Neural cell (in vitro differentiated cells): ENCODE data around the gene PHB1. TPM values are rescaled to one million over a fixed set of nuclear protein-coding genes. Genes with fewer than 3 reads are reported as not detected.
"Not testable (repeated sequence)": the region's sequence is repeated elsewhere in the genome, so short reads cannot be mapped to it uniquely, and the experiment has no call there.

ENCODE experiments used
- H2AFZ ChIP-seq: fragments of 200-600, 300-800 bp; sonication (generic), shearing (Covaris generic); 2 replicates; pipeline ENCODE4 v1.6.0; 2014; ENCODE audit warnings: low read depth, mild to moderate bottlenecking, antibody characterized with exemption, low read length, moderate library complexity
- H3F3A ChIP-seq: fragments of 200-600 bp; shearing (Covaris generic); 2 replicates; pipeline ENCODE4 v1.6.1; 2016; ENCODE audit warnings: mild to moderate bottlenecking, moderate library complexity, mixed read lengths, antibody characterized with exemption, low read length; ENCODE audit not compliant: insufficient read depth, poor library complexity, severe bottlenecking
- H3K27ac ChIP-seq: fragments of 200-600, 300-800 bp; sonication (generic), shearing (Covaris generic); 2 replicates; pipeline ENCODE4 v1.5.1; 2014; ENCODE audit warnings: mild to moderate bottlenecking, low read length, moderate library complexity
- H3K27me3 ChIP-seq: fragments of 300-800, 200-600 bp; sonication (generic), shearing (Covaris generic); 2 replicates; pipeline ENCODE4 v1.6.0; 2014; ENCODE audit warnings: mild to moderate bottlenecking, low read depth, low read length, moderate library complexity; ENCODE audit not compliant: insufficient read depth
- H3K36me3 ChIP-seq: fragments of 300-800, 200-600 bp; sonication (generic), shearing (Covaris generic); 2 replicates; pipeline ENCODE4 v1.5.1; 2014; ENCODE audit warnings: mild to moderate bottlenecking, antibody characterized with exemption, low read length, moderate library complexity; ENCODE audit not compliant: insufficient read depth
- H3K4me2 ChIP-seq: fragments of 300-800, 200-600 bp; sonication (generic), shearing (Covaris generic); 2 replicates; pipeline ENCODE4 v1.6.0; 2014; ENCODE audit warnings: mild to moderate bottlenecking, low read length
- H3K4me3 ChIP-seq: fragments of 300-800, 200-600 bp; sonication (generic), shearing (Covaris generic); 2 replicates; pipeline ENCODE4 v1.5.1; 2014; ENCODE audit warnings: mild to moderate bottlenecking, low read length, moderate library complexity
- H3K79me2 ChIP-seq: fragments of 200-600 bp; shearing (Covaris generic); replicated peaks from 2 replicates; pipeline ENCODE4 v1.6.0; 2014; ENCODE audit warnings: mild to moderate bottlenecking, low read length, moderate library complexity; ENCODE audit not compliant: insufficient read depth
- H3K9ac ChIP-seq: fragments of 300-800, 200-600 bp; sonication (generic), shearing (Covaris generic); 2 replicates; pipeline ENCODE4 v1.6.1; 2016; ENCODE audit warnings: mild to moderate bottlenecking, low read length, mixed read lengths
- H3K9me2 ChIP-seq: fragments of 200-600 bp; shearing (Covaris generic); 2 replicates; pipeline ENCODE4 v1.6.1; 2016; ENCODE audit warnings: mild to moderate bottlenecking, low read length, mixed read lengths; ENCODE audit not compliant: insufficient read depth
- H3K9me3 ChIP-seq: fragments of 200-600, 300-800 bp; sonication (generic), shearing (Covaris generic); 2 replicates; pipeline ENCODE4 v1.6.1; 2016; ENCODE audit warnings: mild to moderate bottlenecking, mixed run types, low read length, moderate library complexity, mixed read lengths
- H4K20me1 ChIP-seq: fragments of 200-600 bp; shearing (Covaris generic); 2 replicates; pipeline ENCODE4 v1.6.1; 2016; ENCODE audit warnings: mild to moderate bottlenecking, mixed run types; ENCODE audit not compliant: insufficient read depth
- CTCF ChIP-seq: fragments of 450-650 bp; IDR thresholded peaks from 2 replicates; pipeline ENCODE4 v1.5.1; 2014; ENCODE audit warnings: antibody characterized with exemption, mild to moderate bottlenecking, moderate library complexity; ENCODE audit not compliant: poor library complexity, severe bottlenecking
- EP300 ChIP-seq: fragments of 450-650 bp; conservative IDR thresholded peaks from 2 replicates; pipeline ENCODE4 v1.6.1; 2014; ENCODE audit warnings: antibody characterized with exemption, mild to moderate bottlenecking, moderate library complexity; ENCODE audit not compliant: poor library complexity, severe bottlenecking
- EZH2 ChIP-seq: fragments of 200-600, 300-800 bp; shearing (Covaris generic), sonication (generic); IDR thresholded peaks from 2 replicates; pipeline ENCODE4 v1.6.1; 2014; ENCODE audit warnings: antibody characterized with exemption, low read length, borderline replicate concordance, mild to moderate bottlenecking; ENCODE audit not compliant: insufficient read depth, poor library complexity, severe bottlenecking
- MXI1 ChIP-seq: fragments of 450-650 bp; conservative IDR thresholded peaks from 2 replicates; pipeline ENCODE4 v1.6.1; 2014; ENCODE audit warnings: antibody characterized with exemption, mild to moderate bottlenecking; ENCODE audit not compliant: poor library complexity, severe bottlenecking
- POLR2AphosphoS5 ChIP-seq: IDR thresholded peaks from 2 replicates; pipeline ENCODE4 v1.6.1; 2012
- RAD21 ChIP-seq: fragments of 450-650 bp; conservative IDR thresholded peaks from 2 replicates; pipeline ENCODE4 v1.6.1; 2014; ENCODE audit warnings: antibody characterized with exemption, mild to moderate bottlenecking, moderate library complexity
- REST ChIP-seq: IDR thresholded peaks from 2 replicates; pipeline ENCODE4 v1.6.1; 2012; ENCODE audit warnings: borderline replicate concordance
- SMC3 ChIP-seq: fragments of 450-650 bp; conservative IDR thresholded peaks from 2 replicates; pipeline ENCODE4 v1.6.1; 2014; ENCODE audit warnings: antibody characterized with exemption, mild to moderate bottlenecking, moderate library complexity; ENCODE audit not compliant: poor library complexity
- TAF1 ChIP-seq: IDR thresholded peaks from 2 replicates; pipeline ENCODE4 v1.6.1; 2012; ENCODE audit warnings: low read depth
- polyA plus RNA-seq: library from polyadenylated mRNA; depleted of rRNA; stranded (reverse); fragments of >200 nt; gene quantifications from 2 replicates; pipeline ENCODE4 v1.2.3, GENCODE V29; 2014

The PHB1 gene
- polyA plus RNA-seq, 1 donor from 2014 or later: 99.0 TPM

- Histone ChIP-seq H3K36me3 (no peaks in the 10 kb centered on the region), H3F3A (no peaks in the 10 kb centered on the region), H3K4me2 (no peak overlapping the region), H3K27ac (no peak overlapping the region), H3K27me3 (no peaks in the 10 kb centered on the region), H3K79me2 (no peaks in the 10 kb centered on the region), H3K9me3 (no peaks in the 10 kb centered on the region), H3K9ac (no peak overlapping the region), H3K4me3 (no peak overlapping the region), H4K20me1 (no peaks in the 10 kb centered on the region), H2AFZ (no peak overlapping the region), H3K9me2 (no peaks in the 10 kb centered on the region)
- no peak for TF ChIP-seq RAD21
- TF ChIP-seq SMC3: no peak
- no peak for TF ChIP-seq CTCF
- no peak for TF ChIP-seq EP300
- no peak for TF ChIP-seq REST
- TF ChIP-seq EZH2: no peak
- no peak for TF ChIP-seq POLR2AphosphoS5
- no peak for TF ChIP-seq MXI1
- TF ChIP-seq TAF1: no peak
Observed at GRCh38 chr17:49431743-49432142, 17.1 kb upstream of the PHB1 start.

GRCh38 chr17:49425004-49425286 lies 10.3 kb upstream of the PHB1 start:
- no peak overlapping the region for H3K4me3 ChIP-seq
- no peaks in the 10 kb centered on the region for H3K27me3 ChIP-seq
- H3K36me3 ChIP-seq: no peaks in the 10 kb centered on the region
- H3K9me2 ChIP-seq: no peaks in the 10 kb centered on the region
- H3K4me2 ChIP-seq: no peak overlapping the region
- no peak for TF ChIP-seq TAF1
- no peak for TF ChIP-seq RAD21
- no peak for TF ChIP-seq EZH2
- no peak for TF ChIP-seq SMC3
- no peaks in the 10 kb centered on the region for H4K20me1 ChIP-seq
- H3K9ac ChIP-seq: no peak overlapping the region
- H3K79me2 ChIP-seq: no peaks in the 10 kb centered on the region
- H3K27ac ChIP-seq: no peak overlapping the region
- H2AFZ ChIP-seq: no peak overlapping the region
- no peaks in the 10 kb centered on the region for H3K9me3 ChIP-seq
- no peaks in the 10 kb centered on the region for H3F3A ChIP-seq

- not testable (repeated sequence) for H3K9ac ChIP-seq, H3K9me2 ChIP-seq, H3K27me3 ChIP-seq, H3K36me3 ChIP-seq, H3K79me2 ChIP-seq, H3K27ac ChIP-seq, H3F3A ChIP-seq, H3K4me2 ChIP-seq, H3K4me3 ChIP-seq, H4K20me1 ChIP-seq, H3K9me3 ChIP-seq, H2AFZ ChIP-seq
Observed at GRCh38 chr17:49424276-49425003, 9.8 kb upstream of the PHB1 start.
